ENCODE data around the gene RUBCN. TPM values are rescaled to one million over a fixed set of nuclear protein-coding genes. Genes with fewer than 3 reads are reported as not detected.

RUBCN gene
- total and polyA plus RNA-seq, 9 of the 15 experiments (the other 6 are each of a cell fraction or from before 2014, with no cell fraction given) = 8.4 to 24.0 (median 11.9) TPM

DNA sequence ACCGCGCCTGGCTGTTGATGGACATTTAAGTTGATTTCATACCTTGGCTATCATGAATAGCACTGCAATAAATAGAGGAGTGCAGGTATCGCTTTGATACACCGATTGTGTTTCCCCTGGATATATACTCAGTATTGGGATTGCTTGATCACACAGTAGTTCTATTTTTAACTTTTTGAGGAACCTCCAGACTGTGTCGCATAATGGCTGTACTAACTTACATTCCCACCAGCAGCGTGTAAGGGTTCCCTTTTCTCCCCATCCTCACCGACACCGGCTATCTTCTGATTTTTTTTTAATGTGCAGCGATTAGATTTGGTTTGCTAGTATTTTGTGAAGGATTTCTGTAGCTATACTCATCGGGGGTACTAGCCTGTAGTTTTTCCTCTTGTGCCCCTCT is 16.0 kb downstream of the RUBCN start:
- Histone ChIP-seq H3K9me1 (ENCODE audit: control insufficient read depth, insufficient read depth, low read length) (no peaks in the 10 kb centered on the region), H3K9me3 (replicated peaks; ENCODE audit: control insufficient read depth, insufficient read depth, low read depth, low read length) (no peaks in the 10 kb centered on the region), H3K27me3 (ENCODE audit: control insufficient read depth in 2 of 2, insufficient read depth in 2 of 2, low read length in 2 of 2) (no peaks in the 10 kb centered on the region), H2AFZ (ENCODE audit: low read depth, low read length) (no peak overlapping the region), H3K4me3 (no peak overlapping the region), H3K36me3 (ENCODE audit: control insufficient read depth, insufficient read depth, low read length) (peaks cover 11% of the 10 kb centered on the region; the same call in 1 of the 3 replicates), H3K27ac (ENCODE audit: extremely low read depth, low read depth, low read length) (no peak overlapping the region), H3K9ac (ENCODE audit: insufficient read depth in 1 of 2, low read depth in 2 of 2, low read length in 2 of 2) (no peak overlapping the region), H3K79me2 (ENCODE audit: control insufficient read depth, insufficient read depth, low read length) (0 out of 3 replicates have a peak, but pooled peaks cover 7% of the 10 kb centered on the region), H3K4me1 (replicated peaks in 1 of 2; ENCODE audit: control insufficient read depth in 2 of 2, insufficient read depth in 2 of 2, low read length in 2 of 2) (peaks cover 0 to 3% of the 10 kb centered on the region in 2 experiments; a peak in 1 of 5 replicates), H4K20me1 (replicated peaks; ENCODE audit: control insufficient read depth, insufficient read depth, low read length) (no peaks in the 10 kb centered on the region), H3K4me2 (ENCODE audit: insufficient read depth, low read length) (no peak overlapping the region)
- ChIA-PET POLR2A (interaction anchor here (1.6 kb wide), 1 partner anchor 9 kb away, joined by 5 read pairs; no protein-coding TSS in a partner anchor), CTCF (ENCODE audit: low intra/inter-chr PET ratio) (no interaction called here)
- intact Hi-C loops (cut with micrococcal nuclease) = no loop called here
- DNase-seq (ENCODE audit: extremely low read depth in 1 of 4, low spot score in 3 of 4) (no peak), ATAC-seq (no peak), FAIRE-seq (no peak)
- in situ Hi-C loops (cut with MboI) = no loop called here
- 98% methylated on average over 10 of the region's 10 CpGs for WGBS (ENCODE audit: insufficient coverage, low coverage, missing lambda C conversion rate)
- no peak for TF ChIP-seq RBM22 (IDR thresholded peaks at IDR 0.05; ENCODE audit: low read depth, low read length, poor library complexity, severe bottlenecking)
- no peak for TF ChIP-seq ZFP1 (CRISPR knock-in tag; IDR thresholded peaks at IDR 0.05)
- no peak for TF ChIP-seq NFIX (CRISPR knock-in tag; IDR thresholded peaks at IDR 0.05; ENCODE audit: low read depth)
- no peak for TF ChIP-seq RUNX1 (IDR thresholded peaks at IDR 0.05; ENCODE audit: low read depth)
- TF ChIP-seq ZNF77 (CRISPR knock-in tag; IDR thresholded peaks at IDR 0.05) = no peak
- TF ChIP-seq DNMT1 (IDR thresholded peaks at IDR 0.05) = no peak
- TF ChIP-seq ZNF133 (CRISPR knock-in tag; IDR thresholded peaks at IDR 0.05) = no peak
- TF ChIP-seq, protein P1, sequence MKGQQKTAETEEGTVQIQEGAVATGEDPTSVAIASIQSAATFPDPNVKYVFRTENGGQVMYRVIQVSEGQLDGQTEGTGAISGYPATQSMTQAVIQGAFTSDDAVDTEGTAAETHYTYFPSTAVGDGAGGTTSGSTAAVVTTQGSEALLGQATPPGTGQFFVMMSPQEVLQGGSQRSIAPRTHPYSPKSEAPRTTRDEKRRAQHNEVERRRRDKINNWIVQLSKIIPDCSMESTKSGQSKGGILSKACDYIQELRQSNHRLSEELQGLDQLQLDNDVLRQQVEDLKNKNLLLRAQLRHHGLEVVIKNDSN (CRISPR knock-in tag; IDR thresholded peaks at IDR 0.05) = no peak
- no peak for TF ChIP-seq ZNF436 (CRISPR knock-in tag; IDR thresholded peaks at IDR 0.05)
- TF ChIP-seq, protein P2, sequence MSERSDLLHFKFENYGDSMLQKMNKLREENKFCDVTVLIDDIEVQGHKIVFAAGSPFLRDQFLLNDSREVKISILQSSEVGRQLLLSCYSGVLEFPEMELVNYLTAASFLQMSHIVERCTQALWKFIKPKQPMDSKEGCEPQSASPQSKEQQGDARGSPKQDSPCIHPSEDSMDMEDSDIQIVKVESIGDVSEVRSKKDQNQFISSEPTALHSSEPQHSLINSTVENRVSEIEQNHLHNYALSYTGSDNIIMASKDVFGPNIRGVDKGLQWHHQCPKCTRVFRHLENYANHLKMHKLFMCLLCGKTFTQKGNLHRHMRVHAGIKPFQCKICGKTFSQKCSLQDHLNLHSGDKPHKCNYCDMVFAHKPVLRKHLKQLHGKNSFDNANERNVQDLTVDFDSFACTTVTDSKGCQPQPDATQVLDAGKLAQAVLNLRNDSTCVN (CRISPR knock-in tag; IDR thresholded peaks at IDR 0.05) = no peak
- no peak for TF ChIP-seq STAG1 (CRISPR knock-in tag; IDR thresholded peaks at IDR 0.05; ENCODE audit: borderline replicate concordance)
- no peak for TF ChIP-seq PURB (CRISPR knock-in tag; IDR thresholded peaks at IDR 0.05; ENCODE audit: low read depth)
- TF ChIP-seq SAFB (IDR thresholded peaks at IDR 0.05; ENCODE audit: borderline replicate concordance, low read depth, low read length) = no peak
- TF ChIP-seq, protein P3, sequence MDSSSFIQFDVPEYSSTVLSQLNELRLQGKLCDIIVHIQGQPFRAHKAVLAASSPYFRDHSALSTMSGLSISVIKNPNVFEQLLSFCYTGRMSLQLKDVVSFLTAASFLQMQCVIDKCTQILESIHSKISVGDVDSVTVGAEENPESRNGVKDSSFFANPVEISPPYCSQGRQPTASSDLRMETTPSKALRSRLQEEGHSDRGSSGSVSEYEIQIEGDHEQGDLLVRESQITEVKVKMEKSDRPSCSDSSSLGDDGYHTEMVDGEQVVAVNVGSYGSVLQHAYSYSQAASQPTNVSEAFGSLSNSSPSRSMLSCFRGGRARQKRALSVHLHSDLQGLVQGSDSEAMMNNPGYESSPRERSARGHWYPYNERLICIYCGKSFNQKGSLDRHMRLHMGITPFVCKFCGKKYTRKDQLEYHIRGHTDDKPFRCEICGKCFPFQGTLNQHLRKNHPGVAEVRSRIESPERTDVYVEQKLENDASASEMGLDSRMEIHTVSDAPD (CRISPR knock-in tag; IDR thresholded peaks at IDR 0.05) = no peak
- no TSS peak for BruUV-seq (replicated peaks)
